HAP-1 (cell line): ENCODE results near the gene NUP98.

ENCODE experiments used
- DNase-seq, 2 experiments: peaks; one replicate each; pipeline ENCODE4 v3.0.0-alpha.2; 2016 to 2020; ENCODE audit warnings: low spot score in 2 of 2
- H3K27me3 ChIP-seq: fragments of 250-450 bp; sonication (Bioruptor Pico); 2 replicates; pipeline ENCODE4 v1.5.1; 2020; ENCODE audit warnings: low read depth, mild to moderate bottlenecking, moderate library complexity
- H3K36me3 ChIP-seq: fragments of 250-450 bp; sonication (Bioruptor Pico); replicated peaks from 2 replicates; pipeline ENCODE4 v1.5.1; 2020; ENCODE audit warnings: mild to moderate bottlenecking
- H3K4me1 ChIP-seq: fragments of 250-450 bp; sonication (Bioruptor Pico); 2 replicates; pipeline ENCODE4 v1.5.1; 2020; ENCODE audit warnings: mild to moderate bottlenecking
- H3K4me3 ChIP-seq: fragments of 250-450 bp; sonication (Bioruptor Pico); 2 replicates; pipeline ENCODE4 v1.5.1; 2020; ENCODE audit warnings: mild to moderate bottlenecking, moderate library complexity
- H3K9me3 ChIP-seq: fragments of 250-450 bp; sonication (Bioruptor Pico); 2 replicates; pipeline ENCODE4 v1.5.1; 2020; ENCODE audit warnings: mild to moderate bottlenecking, moderate library complexity
- in situ Hi-C: fragments of 300-500 bp; cut with MboI; formaldehyde crosslinking; loops from 3 replicates; pipeline ENCODE4 v1.14.3; 2020; ENCODE audit warnings: low sequenced_read_pairs, inconsistent platforms, mixed read lengths

NUP98 gene

GRCh38 chr11:3834349-3834663 is 37.0 kb upstream of the NUP98 start:
- peaks cover 4% of the 10 kb centered on the region; the same call in 1 of the 2 replicates for H3K4me1 ChIP-seq
- in situ Hi-C loops = no loop called here
- no peak for DNase-seq
- H3K27me3 ChIP-seq = no peaks in the 10 kb centered on the region
- peaks cover 31% of the 10 kb centered on the region for H3K36me3 ChIP-seq
- H3K4me3 ChIP-seq = no peak overlapping the region
- no peaks in the 10 kb centered on the region for H3K9me3 ChIP-seq

- H3K27me3 ChIP-seq = no peaks in the 10 kb centered on the region
- no peaks in the 10 kb centered on the region for H3K9me3 ChIP-seq
- in situ Hi-C loops = no loop called here
- peaks cover 31% of the 10 kb centered on the region for H3K36me3 ChIP-seq
- no peak overlapping the region for H3K4me3 ChIP-seq
- no peak for DNase-seq
- H3K4me1 ChIP-seq = no peaks in the 10 kb centered on the region
Measured at GRCh38 chr11:3833449-3833848, 36.1 kb upstream of the NUP98 start.

- no peak overlapping the region for H3K4me3 ChIP-seq
- DNase-seq = no peak
- no peaks in the 10 kb centered on the region for H3K9me3 ChIP-seq
- H3K4me1 ChIP-seq = no peaks in the 10 kb centered on the region
- no peaks in the 10 kb centered on the region for H3K27me3 ChIP-seq
- peaks cover 28% of the 10 kb centered on the region for H3K36me3 ChIP-seq
- in situ Hi-C loops = no loop called here
Measured at GRCh38 chr11:3832816-3833215, 35.5 kb upstream of the NUP98 start.

- H3K36me3 ChIP-seq = peaks cover 38% of the 10 kb centered on the region
- no peaks in the 10 kb centered on the region for H3K27me3 ChIP-seq
- peaks cover 5% of the 10 kb centered on the region; the same call in 1 of the 2 replicates for H3K4me1 ChIP-seq
- H3K4me3 ChIP-seq = no peak overlapping the region
- H3K9me3 ChIP-seq = no peaks in the 10 kb centered on the region
- in situ Hi-C loops = no loop called here
- DNase-seq = no peak
Measured at GRCh38 chr11:3831378-3832239, 34.3 kb upstream of the NUP98 start.

- Histone ChIP-seq H3K36me3 (peaks cover 41% of the 10 kb centered on the region), H3K4me3 (no peak overlapping the region), H3K4me1 (peaks cover 9% of the 10 kb centered on the region; the same call in 1 of the 2 replicates), H3K9me3 (no peaks in the 10 kb centered on the region), H3K27me3 (no peaks in the 10 kb centered on the region)
- DNase-seq = no peak
- in situ Hi-C loops = no loop called here
Measured at GRCh38 chr11:3830730-3831129, 33.4 kb upstream of the NUP98 start.

- H3K4me3 ChIP-seq = no peak overlapping the region
- in situ Hi-C loops = no loop called here
- peaks cover 36% of the 10 kb centered on the region for H3K36me3 ChIP-seq
- H3K9me3 ChIP-seq = no peaks in the 10 kb centered on the region
- H3K4me1 ChIP-seq = peaks cover 9% of the 10 kb centered on the region; the same call in 1 of the 2 replicates
- no peak for DNase-seq
- H3K27me3 ChIP-seq = no peaks in the 10 kb centered on the region
Measured at GRCh38 chr11:3830088-3830487, 32.7 kb upstream of the NUP98 start.

- peaks cover 26% of the 10 kb centered on the region for H3K36me3 ChIP-seq
- no peaks in the 10 kb centered on the region for H3K9me3 ChIP-seq
- H3K4me3 ChIP-seq = no peak overlapping the region
- in situ Hi-C loops = no loop called here
- H3K4me1 ChIP-seq = peaks cover 9% of the 10 kb centered on the region; the same call in 1 of the 2 replicates
- DNase-seq = no peak
- no peaks in the 10 kb centered on the region for H3K27me3 ChIP-seq
Measured at GRCh38 chr11:3827434-3828186, 30.3 kb upstream of the NUP98 start.

- Histone ChIP-seq H3K36me3 (peaks cover 26% of the 10 kb centered on the region), H3K4me1 (peaks cover 9% of the 10 kb centered on the region; the same call in 1 of the 2 replicates), H3K9me3 (no peaks in the 10 kb centered on the region), H3K27me3 (no peaks in the 10 kb centered on the region), H3K4me3 (no peak overlapping the region)
- in situ Hi-C loops = no loop called here
- DNase-seq = peak in 1 of 2 experiments; percentile 50
Measured at GRCh38 chr11:3826721-3827120, 29.4 kb upstream of the NUP98 start.

GRCh38 chr11:3825473-3826154 is 28.3 kb upstream of the NUP98 start:
- peaks cover 26% of the 10 kb centered on the region for H3K36me3 ChIP-seq
- in situ Hi-C loops = no loop called here

GRCh38 chr11:3824714-3825472 is 27.5 kb upstream of the NUP98 start:
- DNase-seq = peak; percentile 42 to 90
- H3K36me3 ChIP-seq = peaks cover 21% of the 10 kb centered on the region

More at GRCh38 chr11:3825473-3826154, 28.3 kb upstream of the NUP98 start:
- peaks cover 9% of the 10 kb centered on the region; the same call in 1 of the 2 replicates for H3K4me1 ChIP-seq
- H3K4me3 ChIP-seq = no peak overlapping the region
- H3K27me3 ChIP-seq = no peaks in the 10 kb centered on the region
- no peak for DNase-seq
- no peaks in the 10 kb centered on the region for H3K9me3 ChIP-seq

GRCh38 chr11:3823762-3824506 is 26.6 kb upstream of the NUP98 start:
- Histone ChIP-seq H3K27me3 (no peaks in the 10 kb centered on the region), H3K36me3 (peaks cover 16% of the 10 kb centered on the region), H3K4me1 (peaks cover 9% of the 10 kb centered on the region; the same call in 1 of the 2 replicates), H3K9me3 (no peaks in the 10 kb centered on the region), H3K4me3 (no peak overlapping the region)
- DNase-seq = no peak
- in situ Hi-C loops = no loop called here

More at GRCh38 chr11:3824714-3825472, 27.5 kb upstream of the NUP98 start:
- H3K27me3 ChIP-seq = no peaks in the 10 kb centered on the region
- H3K4me1 ChIP-seq = peaks cover 9% of the 10 kb centered on the region; the same call in 1 of the 2 replicates
- no peak overlapping the region for H3K4me3 ChIP-seq
- no peaks in the 10 kb centered on the region for H3K9me3 ChIP-seq
- in situ Hi-C loops = no loop called here

- Histone ChIP-seq H3K27me3 (no peaks in the 10 kb centered on the region), H3K4me3 (no peak overlapping the region), H3K36me3 (peaks cover 16% of the 10 kb centered on the region), H3K9me3 (no peaks in the 10 kb centered on the region), H3K4me1 (peaks cover 9% of the 10 kb centered on the region; the same call in 1 of the 2 replicates)
- DNase-seq = no peak
- in situ Hi-C loops = no loop called here
Measured at GRCh38 chr11:3823303-3823702, 25.9 kb upstream of the NUP98 start.
